Activated T-cell treated with anti-CD3 and anti-CD28 coated beads for 4 hours (primary cell): Measurements from ENCODE around the gene ZDHHC1.

ENCODE experiments used
- DNase-seq: peaks from one replicate; pipeline ENCODE4 v3.0.0-alpha.2; 2020

The ZDHHC1 gene

DNA sequence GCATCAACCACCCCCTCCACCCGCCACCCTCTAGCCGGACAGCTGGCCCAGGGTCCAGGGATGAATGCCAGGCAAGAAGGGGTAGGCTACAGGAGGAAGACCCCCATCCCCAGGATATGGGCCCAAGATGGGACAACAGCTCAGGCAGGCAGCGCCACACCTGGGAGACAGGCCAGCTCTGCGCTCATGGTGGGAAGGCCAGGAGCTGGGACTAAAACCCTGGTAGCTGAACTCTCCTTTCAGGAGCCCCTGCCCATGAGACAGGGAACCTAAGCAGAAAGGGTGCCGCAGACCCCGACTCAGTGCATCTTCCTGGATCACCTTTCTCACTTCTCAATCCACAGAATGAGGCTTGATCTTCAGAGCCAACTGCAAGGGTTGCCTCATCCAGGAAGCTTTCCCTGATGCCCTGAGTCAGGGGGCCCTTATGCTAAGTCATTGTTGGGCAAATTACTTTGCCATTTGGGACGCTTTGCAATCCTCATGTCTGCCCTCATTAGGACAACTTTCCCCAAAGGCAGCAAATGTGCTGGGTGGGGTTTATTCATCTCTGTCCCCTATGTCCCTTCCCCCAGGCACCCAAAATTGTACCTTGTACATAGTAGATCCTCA lies 9.0 kb downstream of the ZDHHC1 start:
- DNase-seq, result no peak

DNA sequence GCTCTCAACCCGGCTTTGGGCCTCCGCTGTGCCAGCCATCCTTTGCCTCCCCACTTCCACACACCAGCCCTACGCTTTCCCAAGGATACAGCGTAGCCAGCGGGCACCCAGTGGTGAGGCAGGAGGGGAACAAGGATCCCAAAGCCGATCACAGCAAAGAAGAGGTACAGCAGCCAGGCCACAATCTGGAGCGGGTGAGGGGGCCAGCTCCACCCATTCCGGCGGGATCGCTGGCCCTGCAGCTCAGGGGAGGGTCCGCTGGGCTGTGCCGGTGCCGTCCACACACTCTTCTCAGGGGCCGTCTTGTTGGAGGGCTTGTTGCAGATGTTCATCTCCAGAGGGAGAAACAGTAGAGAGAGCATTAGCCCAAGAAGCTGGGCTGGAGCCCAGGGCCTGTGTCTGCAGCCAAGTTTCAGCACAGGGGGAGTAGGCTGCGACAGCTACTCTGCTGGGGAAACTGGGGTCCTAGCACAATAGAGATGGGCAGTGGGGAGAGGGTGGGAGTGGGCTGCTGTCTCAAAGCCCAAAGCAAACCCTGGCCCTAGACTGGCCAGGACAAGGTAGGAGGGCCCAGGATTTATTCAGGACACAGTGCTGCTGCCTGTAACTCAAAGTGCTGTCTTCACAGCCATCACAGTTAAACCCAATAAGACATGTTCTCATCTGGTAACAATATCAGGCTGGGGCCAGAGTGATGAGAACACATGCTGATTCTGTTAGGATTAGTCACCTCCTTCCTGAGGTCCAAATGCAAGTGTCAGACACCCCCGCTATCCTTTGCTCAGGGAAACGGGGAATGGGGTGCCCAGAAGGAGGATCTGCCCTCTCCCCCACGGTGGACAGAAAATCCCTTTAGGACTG lies 9.9 kb downstream of the ZDHHC1 start:
- DNase-seq, result no peak

DNA sequence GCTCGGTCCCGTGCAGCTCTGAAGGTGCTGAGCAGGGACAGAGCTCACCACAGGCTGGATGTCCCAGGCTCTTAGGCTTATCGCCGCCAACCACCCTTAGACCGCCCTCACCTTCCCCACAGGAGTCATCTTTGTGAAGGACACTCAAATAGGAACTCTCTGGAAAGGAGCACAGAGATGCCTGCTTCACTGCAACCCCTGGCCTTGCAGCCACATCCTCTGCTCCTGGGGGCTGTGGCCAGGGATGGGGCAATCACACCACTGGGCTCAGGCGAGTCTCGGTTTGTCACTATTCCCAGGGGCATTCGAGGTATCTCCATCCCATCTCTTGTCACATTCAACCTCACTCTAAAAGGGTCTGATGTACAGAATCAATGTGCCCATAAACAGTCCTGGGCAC lies 10.9 kb downstream of the ZDHHC1 start:
- DNase-seq, result no peak

DNA sequence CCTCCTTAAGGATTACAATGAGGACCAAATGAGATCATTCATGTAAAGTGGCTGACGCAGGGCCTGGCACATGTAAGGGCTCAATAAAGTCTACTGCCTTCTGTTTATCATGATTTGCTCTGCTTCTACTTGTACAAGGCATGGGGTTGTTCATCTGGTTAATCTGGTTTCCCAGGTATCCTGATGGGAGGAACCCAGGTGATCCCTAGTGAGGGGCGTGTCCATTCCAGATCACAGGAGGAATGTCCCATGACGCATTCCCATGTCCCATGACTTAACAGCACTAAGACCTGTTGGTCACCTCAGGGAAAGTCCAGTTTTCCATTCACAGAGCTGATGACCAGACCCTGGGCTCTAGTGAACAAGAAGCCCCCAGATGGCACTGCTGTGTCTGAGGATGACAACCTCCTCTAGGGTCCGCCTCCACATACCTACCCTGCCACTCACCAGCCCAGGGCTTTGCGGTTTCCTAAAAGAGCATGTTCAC lies 11.5 kb downstream of the ZDHHC1 start:
- DNase-seq, result no peak

DNA sequence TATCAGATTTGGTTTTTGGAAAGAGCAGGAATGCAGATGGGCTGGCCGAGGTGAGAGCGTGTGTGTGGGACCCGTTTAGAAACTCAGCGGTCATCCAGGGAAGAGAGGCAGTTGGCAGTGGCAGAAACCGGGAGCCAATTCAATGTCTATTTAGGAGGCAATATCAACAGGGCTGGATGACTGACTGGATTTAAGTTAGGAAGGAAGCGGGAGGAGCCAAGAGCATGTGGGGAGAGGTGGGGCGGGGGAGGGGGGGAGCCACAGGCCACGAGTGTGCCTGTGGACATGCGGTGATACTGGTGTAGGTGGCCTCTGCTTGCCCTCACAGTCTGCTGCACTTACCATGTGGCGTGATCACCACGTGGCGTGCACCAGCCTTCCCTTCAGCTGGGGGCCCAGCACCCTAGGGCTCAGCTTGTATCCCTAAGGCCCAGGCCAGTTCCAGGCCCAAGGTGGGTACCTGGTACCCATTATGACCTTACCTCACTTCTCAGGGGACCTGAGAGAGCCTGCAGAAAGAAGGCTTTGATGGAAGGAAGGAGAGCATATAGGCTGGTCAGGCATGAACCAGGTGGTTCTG lies 12.2 kb downstream of the ZDHHC1 start:
- no peak for DNase-seq

DNA sequence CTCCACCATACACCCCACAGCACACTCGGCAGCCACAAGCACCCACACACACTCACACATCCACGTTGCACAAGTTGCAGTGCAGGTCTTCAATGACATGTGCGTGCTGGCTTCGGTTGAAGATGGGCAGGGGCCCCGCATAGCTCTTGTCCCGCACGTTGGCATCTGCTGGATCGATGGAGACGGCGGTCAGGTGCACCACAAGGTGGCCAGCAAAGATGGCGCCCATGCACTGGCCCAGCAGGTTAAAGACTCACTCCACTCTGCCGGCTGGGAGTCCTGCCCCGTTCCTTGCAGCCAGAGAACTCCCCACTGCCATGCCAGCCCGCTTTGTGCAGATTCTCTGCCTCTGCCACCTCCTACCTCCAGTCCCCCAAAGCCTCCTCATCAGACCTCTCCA lies 15.4 kb downstream of the ZDHHC1 start:
- DNase-seq, result no peak

DNA sequence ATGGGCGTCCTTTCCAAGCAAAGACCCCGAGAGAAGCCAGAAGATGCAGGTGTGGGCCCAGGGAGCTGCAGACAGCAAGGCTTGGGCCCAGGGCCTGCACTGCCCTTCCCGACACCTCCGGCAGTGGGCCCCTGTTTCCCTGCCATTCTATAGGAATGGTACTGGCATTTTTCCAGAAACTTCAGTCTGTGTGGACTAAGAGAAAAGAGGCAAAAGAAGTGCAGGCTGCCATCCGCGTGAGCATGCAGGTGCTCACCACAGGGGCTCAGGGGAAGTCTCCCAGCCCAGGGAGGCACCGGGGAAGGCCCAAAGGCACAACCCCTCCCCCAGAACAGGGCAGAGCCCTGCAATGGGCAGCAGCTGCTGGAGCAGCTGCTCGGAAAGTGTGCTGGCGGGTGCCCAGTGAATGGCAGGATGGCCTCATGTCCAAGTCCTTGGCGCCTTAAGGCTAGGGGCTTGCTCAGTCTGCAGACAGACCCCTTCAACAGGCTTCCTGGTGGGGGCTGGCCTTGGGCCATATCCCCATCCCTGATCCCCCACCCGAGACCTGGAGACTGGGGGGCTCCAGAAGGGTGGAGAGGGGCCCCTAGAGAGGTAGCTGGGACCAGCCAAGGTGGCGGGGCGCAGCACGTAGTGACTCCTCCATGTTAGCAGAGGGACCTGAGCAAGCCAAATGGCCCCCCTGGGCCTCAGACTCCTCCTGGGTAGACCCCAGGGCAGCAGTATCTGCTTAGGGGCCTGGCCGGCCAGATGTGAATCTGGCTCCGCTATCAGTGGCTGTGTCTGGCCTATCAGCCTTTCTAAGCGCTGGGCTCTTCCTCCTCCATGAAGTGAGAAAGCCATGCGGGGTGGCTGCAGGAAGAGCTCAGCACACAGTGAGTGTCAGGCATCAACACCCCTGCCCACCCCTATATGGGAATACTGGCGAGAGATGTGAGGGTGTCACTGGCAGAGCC lies 16.2 kb downstream of the ZDHHC1 start:
- no peak for DNase-seq

DNA sequence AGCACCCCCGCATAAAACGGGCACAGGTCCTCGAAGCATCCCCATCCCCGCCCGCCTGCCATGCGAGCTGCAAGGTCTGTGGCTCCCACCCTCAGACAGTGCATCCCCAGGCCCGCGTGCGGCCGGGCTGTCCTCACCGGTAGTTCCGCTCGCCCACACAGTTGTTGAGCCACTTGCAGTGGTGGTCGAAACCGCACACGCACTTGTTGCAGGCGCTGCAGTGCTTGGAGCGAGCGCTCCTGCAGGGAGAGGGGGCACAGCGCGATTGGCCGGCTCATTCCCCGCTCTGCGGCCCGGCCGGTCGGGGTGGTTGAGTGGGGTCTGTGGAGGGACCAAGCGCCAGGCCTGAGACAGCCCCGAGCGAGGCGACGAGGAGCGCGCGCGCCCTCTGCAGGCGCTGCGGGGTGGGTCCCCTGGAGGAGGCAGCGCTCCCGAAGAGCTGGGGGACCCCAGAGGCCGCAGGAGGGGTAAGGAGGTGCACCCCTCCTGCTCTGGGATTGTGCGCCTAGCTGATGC lies 17.0 kb downstream of the ZDHHC1 start:
- DNase-seq, result peak; percentile 16

DNA sequence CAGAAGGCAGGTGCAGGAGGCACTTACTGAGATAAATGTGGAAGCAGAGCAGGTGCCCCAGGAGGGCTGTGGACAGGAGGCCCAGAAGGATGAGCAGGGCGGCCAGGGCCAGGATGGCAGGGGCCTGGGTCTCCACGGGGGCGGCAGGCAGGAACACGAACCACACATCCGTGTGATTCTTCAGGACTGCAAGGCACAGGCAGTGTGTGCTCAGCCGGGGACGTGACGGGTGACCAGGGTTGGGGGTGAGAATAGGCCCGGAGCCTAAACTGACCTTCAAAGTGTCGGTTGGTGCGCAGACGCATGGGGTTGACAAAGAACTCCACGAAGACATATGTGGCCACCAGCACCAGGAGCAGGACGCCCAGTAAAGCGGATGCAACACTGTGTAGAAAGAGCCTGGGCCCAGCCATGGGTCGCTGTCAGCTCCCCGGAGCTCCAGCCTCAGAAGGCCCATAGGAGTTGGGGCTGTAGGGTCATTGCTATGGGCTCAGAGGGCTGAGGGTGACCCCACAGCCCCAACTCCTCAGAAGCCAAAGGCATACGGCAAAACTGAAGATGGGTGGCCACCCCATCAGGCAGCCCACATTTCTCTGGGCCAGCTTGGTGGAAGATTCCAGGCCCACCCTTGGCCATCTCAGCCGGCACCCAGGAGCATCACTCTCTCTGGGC lies 17.6 kb downstream of the ZDHHC1 start:
- DNase-seq, result no peak

DNA sequence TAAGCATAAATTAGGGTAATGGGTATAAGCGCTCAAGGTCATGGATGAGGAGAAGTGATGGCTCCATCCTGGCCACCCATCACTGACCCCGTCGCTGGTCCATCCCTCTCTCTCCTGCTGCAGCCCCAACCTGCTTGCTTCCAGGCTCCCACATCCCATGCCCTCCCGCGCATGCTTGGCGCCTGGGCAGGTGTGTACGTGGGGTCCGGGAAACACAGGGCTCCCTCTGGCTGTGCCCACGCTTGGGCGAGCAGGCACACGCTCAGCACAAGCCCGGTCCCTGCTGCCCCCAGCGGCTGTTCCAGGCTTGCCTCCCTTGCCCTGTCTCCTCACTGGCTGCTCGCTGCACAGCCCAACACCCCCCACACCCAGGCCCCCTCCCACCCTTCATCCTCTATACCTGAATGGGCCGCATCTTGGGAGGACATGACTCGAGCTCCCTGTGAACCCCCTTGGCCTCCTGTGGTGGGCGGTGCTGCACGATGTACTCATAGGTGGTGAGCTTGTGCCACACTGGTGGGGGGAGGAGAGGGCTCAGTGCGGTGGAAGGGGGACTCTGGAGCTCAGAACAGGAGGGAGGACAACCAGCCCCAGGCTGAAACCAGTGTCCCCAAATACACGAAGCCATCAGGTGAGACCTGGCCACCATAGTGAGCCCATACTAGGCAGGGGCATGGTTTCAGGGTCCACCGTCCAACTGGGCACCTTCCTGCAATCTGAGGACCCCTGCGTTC lies 18.3 kb downstream of the ZDHHC1 start:
- DNase-seq, result no peak

DNA sequence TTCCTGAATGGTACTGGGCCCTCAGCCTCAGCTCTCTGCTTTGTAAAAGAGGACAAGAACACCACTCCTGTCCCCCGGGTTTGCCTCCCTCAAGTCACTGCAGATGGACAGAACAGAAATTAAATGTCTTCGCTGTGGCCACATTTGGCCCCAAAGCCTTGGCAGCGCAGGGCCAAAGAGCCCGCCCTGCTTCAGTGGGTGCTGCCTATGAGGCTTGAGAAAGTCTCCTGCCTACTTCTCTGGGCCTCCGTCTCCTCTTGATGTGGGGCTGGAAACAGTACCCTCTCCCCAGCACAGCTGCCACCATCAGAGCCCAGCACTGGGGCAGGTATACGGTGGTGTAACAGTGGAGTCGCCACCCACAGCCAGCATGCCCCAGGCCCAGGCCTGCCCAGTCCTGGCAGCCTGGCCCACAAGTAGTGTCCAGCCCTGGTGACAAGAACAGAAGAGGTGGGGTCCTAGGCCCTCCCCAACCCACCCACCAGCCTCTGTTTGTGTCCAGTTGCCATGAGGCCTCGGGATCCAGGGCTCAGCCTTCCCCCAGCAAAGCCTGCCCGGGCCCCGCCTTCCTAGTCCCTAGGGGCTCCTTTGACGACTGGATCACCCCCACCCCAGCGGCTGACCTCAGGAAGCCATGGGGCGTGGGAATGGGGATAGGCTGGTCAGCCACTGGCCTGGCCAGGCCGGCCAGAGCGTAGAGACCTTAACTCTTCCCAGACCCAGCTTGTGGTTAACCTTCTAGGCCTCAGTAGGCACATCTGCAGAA lies 19.1 kb downstream of the ZDHHC1 start:
- DNase-seq, result no peak

DNA sequence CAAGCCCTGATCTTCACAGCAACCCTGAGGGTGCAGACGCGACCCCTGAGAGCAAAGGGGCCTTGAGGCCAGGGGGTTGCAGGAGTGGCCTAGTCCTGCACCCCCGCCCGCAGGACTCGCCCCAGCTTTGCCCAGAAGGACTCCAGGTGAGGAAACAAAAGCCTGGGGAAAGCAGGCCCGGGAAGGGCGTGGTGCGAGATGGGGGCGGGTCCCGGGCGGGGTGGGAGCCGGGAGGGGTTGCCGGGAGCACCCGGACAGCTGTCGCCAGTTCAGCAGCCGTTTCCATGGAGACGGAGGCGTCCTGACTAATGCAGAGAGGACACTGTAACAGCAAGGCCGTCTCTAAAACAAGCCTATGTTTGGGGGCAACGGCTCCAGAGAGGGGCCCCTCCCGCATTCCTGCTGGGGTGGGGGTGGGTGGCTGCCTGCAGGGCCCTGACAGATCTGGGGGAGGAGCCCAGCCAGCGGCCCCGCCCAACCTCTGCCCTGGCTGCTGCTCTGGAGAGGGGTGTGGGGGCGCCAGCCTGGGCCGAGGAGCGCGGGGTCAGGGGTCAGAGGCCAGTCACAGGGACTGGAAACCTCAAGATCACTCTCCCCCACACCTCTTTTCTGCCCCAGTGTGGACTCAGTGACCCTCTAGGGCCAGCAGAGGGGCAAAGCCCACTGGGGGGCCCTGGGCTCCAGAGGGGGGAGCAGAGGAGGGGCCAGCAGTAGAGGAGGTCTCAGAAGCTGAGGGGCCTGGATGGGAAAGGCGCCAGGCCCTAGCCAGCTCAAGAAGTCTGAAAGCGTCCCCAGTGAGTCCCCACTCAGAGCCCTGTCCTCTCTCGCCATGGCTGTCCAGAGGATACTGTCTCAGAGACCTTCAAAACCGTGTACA lies 19.9 kb downstream of the ZDHHC1 start:
- no peak for DNase-seq

DNA sequence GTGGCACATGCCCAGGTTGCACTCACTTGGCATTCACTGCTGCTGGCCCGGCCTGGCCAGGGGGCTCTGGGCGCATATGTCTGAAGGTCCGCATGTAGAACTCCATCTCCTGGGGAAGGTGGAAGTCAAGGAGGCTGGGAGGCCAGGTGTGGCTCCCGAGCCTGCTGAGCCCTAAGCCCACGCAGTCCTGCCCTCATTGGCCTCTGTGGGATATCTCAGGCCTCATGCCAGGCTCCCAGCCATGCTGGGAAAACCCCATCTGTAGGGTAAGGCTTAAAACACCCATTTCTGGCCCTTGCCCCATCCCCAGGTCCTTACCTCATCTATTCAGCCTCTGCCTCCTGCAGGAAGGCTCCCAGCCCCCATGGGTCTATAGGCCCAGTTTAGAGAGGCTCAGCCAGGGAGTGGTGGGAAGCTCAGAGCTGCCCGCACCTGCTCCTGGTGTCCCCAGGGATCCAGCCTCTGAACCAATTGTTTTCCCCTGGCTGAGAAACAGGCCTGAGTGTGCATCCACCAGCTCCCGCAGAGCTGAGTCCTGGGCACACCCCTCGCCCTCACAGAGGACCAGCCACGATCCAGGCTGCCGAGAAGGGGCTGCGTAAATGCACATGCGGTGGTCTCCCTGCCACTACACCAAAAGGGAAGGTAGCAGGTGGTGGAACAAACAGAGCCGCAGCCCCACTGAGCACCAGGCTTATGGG lies 20.7 kb downstream of the ZDHHC1 start:
- no peak for DNase-seq

DNA sequence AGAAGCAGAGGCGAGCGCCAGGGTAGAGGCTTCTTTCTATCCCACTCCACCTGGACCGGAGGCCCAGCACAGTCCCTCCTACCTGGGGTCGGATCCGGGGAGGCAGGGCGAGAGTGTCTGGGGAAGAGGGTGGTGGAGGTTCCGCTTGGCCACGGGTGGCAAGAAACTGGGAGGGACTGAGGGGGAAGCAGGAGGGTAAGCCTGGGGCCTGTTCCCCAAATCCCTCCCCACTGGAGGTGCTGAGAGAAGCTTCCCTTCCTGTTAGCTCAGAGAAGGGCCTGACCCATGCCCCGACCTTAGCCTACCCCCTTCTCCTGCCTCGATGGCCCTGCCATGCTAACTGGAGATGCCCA lies 21.2 kb downstream of the ZDHHC1 start:
- DNase-seq, result no peak

DNA sequence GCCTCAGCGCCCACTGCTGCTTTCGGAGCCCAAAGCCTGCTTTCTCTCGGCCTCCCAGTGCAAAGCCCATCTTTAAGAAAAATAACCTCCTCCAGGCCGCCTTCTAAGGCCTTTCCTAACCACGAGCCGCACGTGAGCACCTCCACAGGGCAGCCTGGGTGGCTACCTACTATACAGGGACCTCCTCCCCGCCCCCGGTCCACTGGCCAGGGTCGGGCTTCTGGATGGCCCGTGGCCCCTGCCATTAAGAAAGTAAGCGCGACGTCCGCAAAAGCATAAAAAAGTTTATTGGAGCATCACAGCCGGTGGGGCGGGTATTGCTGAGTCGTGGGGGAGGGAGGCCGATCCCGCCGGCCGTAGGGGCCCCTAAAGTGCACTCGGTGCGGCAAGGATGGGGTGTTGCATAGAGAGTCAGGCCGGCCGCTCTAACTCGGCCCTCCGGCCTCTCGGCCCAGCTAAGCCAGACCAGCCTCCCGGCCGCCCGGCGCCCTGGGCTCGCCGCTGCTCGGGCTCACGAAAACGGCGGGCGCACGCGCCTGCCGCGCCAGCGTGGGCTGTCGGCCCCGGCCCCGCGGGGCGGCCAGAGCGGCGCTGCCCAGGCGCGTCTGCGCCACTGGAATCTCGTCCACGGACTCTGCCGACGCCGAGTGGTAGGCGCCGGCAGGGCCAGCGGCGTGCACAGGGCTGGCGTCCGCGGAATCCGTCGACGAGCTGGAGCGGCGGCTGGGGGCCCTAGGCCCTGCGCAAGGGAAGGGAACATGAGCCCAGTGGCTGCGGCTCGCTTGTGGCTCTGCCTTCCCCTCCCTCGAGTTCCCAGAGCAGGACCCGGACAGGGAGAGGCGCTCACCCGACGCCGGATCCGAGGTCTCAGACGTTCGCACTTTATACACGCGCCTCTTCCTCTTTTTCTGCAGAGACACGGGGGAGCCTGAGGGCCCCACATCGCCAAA lies 21.8 kb downstream of the ZDHHC1 start:
- DNase-seq, result no peak

DNA sequence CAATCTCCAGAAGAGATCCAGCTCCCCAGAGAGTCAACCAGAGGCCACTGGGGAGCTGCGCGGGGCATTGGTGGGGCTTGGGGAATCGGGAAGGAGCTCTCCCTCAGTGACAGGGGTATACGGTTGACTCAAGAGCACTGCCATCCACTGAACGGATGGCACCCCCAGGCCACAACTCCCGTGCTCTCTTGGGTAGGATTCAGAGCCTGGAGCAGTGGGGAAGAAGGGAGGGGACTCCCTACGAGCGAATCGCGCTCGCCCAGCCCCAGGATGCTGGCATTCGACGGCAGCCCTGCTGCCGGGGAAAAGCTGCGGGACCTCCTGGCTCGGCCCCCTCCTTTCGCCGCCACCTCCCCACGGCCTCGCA lies 22.5 kb downstream of the ZDHHC1 start:
- DNase-seq, result no peak

DNA sequence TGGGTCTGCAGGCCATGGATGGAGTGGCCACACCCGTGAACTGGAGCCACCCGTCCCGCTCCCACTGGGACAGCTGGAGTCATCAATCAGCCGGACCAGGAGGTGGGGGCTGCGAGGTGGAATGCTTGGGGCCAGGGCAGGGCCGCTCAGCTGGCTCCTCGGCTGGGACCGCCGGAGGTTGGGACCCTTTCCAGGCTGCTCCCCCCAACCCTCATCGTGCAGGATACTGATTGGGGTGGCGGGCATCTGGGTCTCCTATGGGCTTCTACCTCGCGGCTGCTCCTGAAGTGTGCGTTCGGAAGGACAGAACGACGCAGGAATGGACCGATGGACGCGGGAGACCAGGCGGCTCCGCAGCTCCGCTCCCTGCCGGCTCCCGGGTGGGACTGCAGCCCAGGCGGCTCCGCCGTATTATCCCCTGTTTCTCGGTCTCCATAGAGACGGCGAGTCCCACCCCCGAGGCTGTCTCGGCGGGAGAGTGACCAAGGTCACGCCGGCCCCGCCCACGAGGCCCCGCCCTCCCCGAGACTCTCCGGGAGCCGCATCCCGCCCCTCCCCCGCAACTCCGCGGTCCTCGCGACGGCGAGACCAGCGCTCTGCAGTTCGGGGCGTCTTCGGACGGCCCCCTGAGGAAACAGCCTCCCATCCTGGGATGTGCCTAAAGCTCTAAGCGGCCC lies 23.0 kb downstream of the ZDHHC1 start, which contains the start of gene TPPP3:
TPPP3 (minus strand) TSS at position 388 of the 677 bp plus-strand sequence. CDS start 2,387 bp downstream, outside the sequence.
- no peak for DNase-seq
